Heart right ventricle (tissue), 16 donors: ENCODE data around the gene CYP4F8. TPM values are rescaled to one million over a fixed set of nuclear protein-coding genes. Genes with fewer than 3 reads are reported as not detected.
A peak's percentile ranks its signal among the peaks of the same experiment; 100 is the strongest.

ENCODE experiments used
- ATAC-seq, 8 donors: fragments of 200-7000 bp; cut with Tn5 transposase; one replicate each; pipeline ENCODE4 v1.9.1; 2020; ENCODE audit warnings: mild to moderate bottlenecking in 8 of 8, moderate library complexity in 8 of 8, moderate number of reproducible peaks in 1 of 8
- DNase-seq, 2 donors: peaks; one replicate each; pipeline ENCODE4 v3.0.0-alpha.2; 2020
- H3K27ac ChIP-seq, 10 donors: fragments of 200-600 bp; sonication (generic) in 2 of 10; one replicate each; pipeline versions ENCODE4 v1.5.0 to v1.8.0; 2020 to 2022; ENCODE audit warnings: mild to moderate bottlenecking in 3 of 10
- H3K27me3 ChIP-seq, 7 donors: fragments of 200-600 bp; one replicate each; pipeline ENCODE4 v1.8.0; 2021 to 2022; ENCODE audit warnings: mild to moderate bottlenecking in 2 of 7
- H3K36me3 ChIP-seq, 9 donors: fragments of 200-600 bp; sonication (generic) in 1 of 9; one replicate each; pipeline versions ENCODE4 v1.5.0 to v1.8.0; 2020 to 2022; ENCODE audit warnings: mild to moderate bottlenecking in 2 of 9
- H3K4me1 ChIP-seq, 9 donors: fragments of 200-600 bp; sonication (generic) in 1 of 9; one replicate each; pipeline versions ENCODE4 v1.5.0 to v1.8.0; 2020 to 2022; ENCODE audit warnings: mild to moderate bottlenecking in 4 of 9
- H3K4me3 ChIP-seq, 10 donors: fragments of 200-600 bp; sonication (generic) in 2 of 10; one replicate each; pipeline versions ENCODE4 v1.5.0 to v1.8.0; 2020 to 2022; ENCODE audit warnings: mild to moderate bottlenecking in 7 of 10, moderate library complexity in 2 of 10
- H3K9me3 ChIP-seq, 11 donors: fragments of 200-600 bp in 10 of 11; sonication (generic) in 2 of 11; one replicate each; pipeline versions ENCODE4 v1.5.0 to v1.8.0; 2013 to 2022; ENCODE audit warnings: mild to moderate bottlenecking in 2 of 11, control low read depth in 1 of 11, moderate library complexity in 1 of 11
- WGBS, 2 donors: extraction: QIAGEN DNeasy Blood & Tissue Kit; methylation state at CpG; one replicate each; pipeline ENCODE4 v1.1.7; 2013; ENCODE audit warnings: inconsistent platforms in 1 of 2; 5-methylcytosine and 5-hydroxymethylcytosine counted together
- intact Hi-C, 10 donors: fragments of 100-400 bp; cut with DNase I; formaldehyde crosslinking; loops; one replicate each; pipeline versions ENCODE4 v1.11.1 to v1.14.2; 2022
- polyA plus RNA-seq, 2 donors: library from polyadenylated mRNA; stranded (reverse); fragments of 200-250 nt; gene quantifications; one replicate each; pipeline ENCODE4 v1.2.3, GENCODE V29; 2013
- total RNA-seq, 10 donors: library from RNA; stranded (reverse); fragmentation: NEBNext Ultra II Directional in 3 of 10; extraction: Animal tissue kit (Norgen Biotek cat#: 25700) in 3 of 10; gene quantifications; one replicate each; pipeline versions ENCODE4 v1.2.1 to v1.2.4, GENCODE V29; 2021 to 2023
- TF ChIP-seq, protein P1 (sequence below), 9 donors: fragments of 200-600 bp; sonication (generic) in 2 of 9; IDR thresholded peaks; one replicate each; pipeline versions ENCODE4 v1.5.0 to v1.8.0; 2021 to 2022; ENCODE audit warnings: antibody characterized with exemption in 9 of 9, mild to moderate bottlenecking in 5 of 9, moderate library complexity in 1 of 9
- donor health status: Arrhythmogenic right ventricular cardiomyopathy.
- donor health status: ischemic (EF 13 %, LVEDD 7.1; RV severe dilation, severe dysfunction).
- donor health status: healthy with polysubstance abuse.
- donor health status: DM: no; HTN: yes; CAD: no.
- donor health status: DM: no; HTN: no; CAD: no.
- donor health status: ischemic (EF 25% LVEDD 6.9; RV normal size, moderate dysfunction).
- donor health status: ischemic (EF 25% LVEDD 5.7; RV mildly dilated, moderate dysfunction).
- donor health status: healthy.
- donor health status: DM: yes; HTN: yes; CAD: no.
- donor health status: Ischemic cardiomyopathy.
- donor health status: ischemic (EF 35%, LVEDD 5.7; RV mildly dilated, moderate dysfunction).
- donor health status: nonischemic (EF 11% LVEDD 7.7; RV severe dilation, severe dysfunction).
- donor health status: DM: yes; HTN: yes; CAD: no.
- donor health status: PGD.
- donor health status: ischemic (EF 29% LVEDD 5.4; RV normal size, mild dysfunction).
- donor health status: nonischemic (EF 23%, LVEDD 6.1; RV moderate dilation, normal function).

The CYP4F8 gene
- total and polyA plus RNA-seq, 12 donors: not detected

DNA sequence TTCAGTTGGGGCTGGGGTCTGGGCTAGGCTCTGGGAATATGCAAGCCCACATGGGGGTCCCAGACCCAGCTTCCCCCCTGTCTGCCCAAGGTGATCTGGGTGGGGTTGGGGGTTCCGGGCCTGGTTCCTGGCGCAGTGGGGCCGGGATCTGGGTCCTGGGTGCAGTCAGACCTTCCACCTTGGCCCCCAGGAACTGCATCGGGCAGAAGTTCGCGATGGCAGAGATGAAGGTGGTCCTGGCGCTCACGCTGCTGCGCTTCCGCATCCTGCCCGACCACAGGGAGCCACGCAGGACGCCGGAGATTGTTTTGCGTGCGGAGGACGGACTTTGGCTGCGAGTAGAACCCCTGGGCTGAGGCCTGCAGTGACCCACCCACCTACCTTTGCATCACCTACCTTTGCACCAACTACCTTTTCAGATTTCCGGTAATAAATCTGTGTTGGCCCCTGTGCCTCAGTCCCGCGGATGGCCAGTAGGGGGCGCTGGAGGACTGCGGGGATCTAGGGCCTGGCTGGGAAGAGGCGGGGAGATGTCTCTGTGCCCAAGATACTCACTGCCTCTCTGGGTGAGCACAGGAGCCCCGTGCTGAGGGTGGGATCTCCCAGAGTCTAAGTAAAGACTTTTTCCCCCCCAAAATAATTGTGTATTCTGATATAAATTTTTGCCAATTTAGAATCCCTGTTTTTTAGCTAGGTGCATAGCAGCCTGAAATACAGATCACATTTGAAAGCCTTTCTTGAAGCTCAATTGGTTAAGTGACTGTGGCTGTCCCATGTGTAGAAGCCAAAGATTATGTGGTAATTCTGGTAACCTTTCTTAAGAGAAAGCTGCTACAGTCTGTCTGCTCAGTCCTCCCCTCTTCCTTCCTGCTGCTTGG, 14.2 kb downstream of the CYP4F8 start:
- 7 to 17% methylated on average over 25 of the region's 25 CpGs for WGBS, 2 donors
- no peak overlapping the region for H3K27ac ChIP-seq
- ATAC-seq: peak; percentile 81 to 94 (median 89)

DNA sequence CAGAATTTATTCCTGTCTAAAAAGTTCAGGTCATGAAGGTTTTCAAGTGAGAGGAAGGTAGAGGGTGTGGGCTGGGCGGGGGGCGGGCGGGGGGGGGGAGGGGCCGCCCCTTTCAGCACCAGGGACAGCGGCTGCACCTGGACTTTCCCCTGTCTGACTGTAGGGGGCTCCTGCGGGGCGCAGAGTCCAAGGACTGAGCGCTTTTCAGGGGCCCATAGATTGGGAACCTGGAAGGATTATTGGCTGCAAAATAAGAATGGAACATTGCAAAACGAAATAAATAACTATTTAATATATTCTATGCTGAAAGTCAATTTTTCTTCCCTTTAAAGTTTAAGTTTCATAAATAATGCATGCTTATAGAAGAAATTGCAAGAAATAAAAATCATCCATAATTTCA, 16.8 kb downstream of the CYP4F8 start:
- H3K9me3 ChIP-seq: peaks cover 0 to 12% (median 0%) of the 10 kb centered on the region in 11 donors
- ATAC-seq (peak in 1 of 8 donors; percentile 33), DNase-seq (no peak)
- H3K4me1 ChIP-seq: peaks cover 0 to 14% (median 0%) of the 10 kb centered on the region in 9 donors
- WGBS, 2 donors: 0 to 2% methylated on average over 5 to 9 of the region's 9 CpGs
- no peak overlapping the region for H3K4me3 ChIP-seq
- H3K36me3 ChIP-seq: no peaks in the 10 kb centered on the region
- TF ChIP-seq, protein P1, sequence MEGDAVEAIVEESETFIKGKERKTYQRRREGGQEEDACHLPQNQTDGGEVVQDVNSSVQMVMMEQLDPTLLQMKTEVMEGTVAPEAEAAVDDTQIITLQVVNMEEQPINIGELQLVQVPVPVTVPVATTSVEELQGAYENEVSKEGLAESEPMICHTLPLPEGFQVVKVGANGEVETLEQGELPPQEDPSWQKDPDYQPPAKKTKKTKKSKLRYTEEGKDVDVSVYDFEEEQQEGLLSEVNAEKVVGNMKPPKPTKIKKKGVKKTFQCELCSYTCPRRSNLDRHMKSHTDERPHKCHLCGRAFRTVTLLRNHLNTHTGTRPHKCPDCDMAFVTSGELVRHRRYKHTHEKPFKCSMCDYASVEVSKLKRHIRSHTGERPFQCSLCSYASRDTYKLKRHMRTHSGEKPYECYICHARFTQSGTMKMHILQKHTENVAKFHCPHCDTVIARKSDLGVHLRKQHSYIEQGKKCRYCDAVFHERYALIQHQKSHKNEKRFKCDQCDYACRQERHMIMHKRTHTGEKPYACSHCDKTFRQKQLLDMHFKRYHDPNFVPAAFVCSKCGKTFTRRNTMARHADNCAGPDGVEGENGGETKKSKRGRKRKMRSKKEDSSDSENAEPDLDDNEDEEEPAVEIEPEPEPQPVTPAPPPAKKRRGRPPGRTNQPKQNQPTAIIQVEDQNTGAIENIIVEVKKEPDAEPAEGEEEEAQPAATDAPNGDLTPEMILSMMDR (IDR thresholded peaks at IDR 0.05): peak in 8 of 9 donors; percentile 13 to 57 (median 46)
- peaks cover 0 to 47% (median 20%) of the 10 kb centered on the region in 7 donors for H3K27me3 ChIP-seq
- no peak overlapping the region for H3K27ac ChIP-seq
- intact Hi-C loops: loop anchor here in 6 of 10 donors (2.0 to 10.0 kb wide), 7 partner anchors 175 to 550 kb away; partner anchors contain the start of gene OR10H1 (in 2 of the 6)

More for the DNA sequence above, 14.2 kb downstream of the CYP4F8 start:
- peak; percentile 75 to 83 for DNase-seq
- Histone ChIP-seq H3K27me3 (peaks cover 0 to 65% (median 17%) of the 10 kb centered on the region in 7 donors), H3K4me1 (peaks cover 0 to 14% (median 0%) of the 10 kb centered on the region in 9 donors), H3K36me3 (no peaks in the 10 kb centered on the region), H3K9me3 (peaks cover 0 to 6% (median 0%) of the 10 kb centered on the region in 11 donors), H3K4me3 (no peak overlapping the region)
- intact Hi-C loops: loop anchor here (1.0 to 10.0 kb wide), 12 partner anchors 182 to 556 kb away; partner anchors contain the start of gene FAM32A (in 2 of the 10)
- TF ChIP-seq, protein P1 (IDR thresholded peaks at IDR 0.05): peak; percentile 89 to 99 (median 97)

DNA sequence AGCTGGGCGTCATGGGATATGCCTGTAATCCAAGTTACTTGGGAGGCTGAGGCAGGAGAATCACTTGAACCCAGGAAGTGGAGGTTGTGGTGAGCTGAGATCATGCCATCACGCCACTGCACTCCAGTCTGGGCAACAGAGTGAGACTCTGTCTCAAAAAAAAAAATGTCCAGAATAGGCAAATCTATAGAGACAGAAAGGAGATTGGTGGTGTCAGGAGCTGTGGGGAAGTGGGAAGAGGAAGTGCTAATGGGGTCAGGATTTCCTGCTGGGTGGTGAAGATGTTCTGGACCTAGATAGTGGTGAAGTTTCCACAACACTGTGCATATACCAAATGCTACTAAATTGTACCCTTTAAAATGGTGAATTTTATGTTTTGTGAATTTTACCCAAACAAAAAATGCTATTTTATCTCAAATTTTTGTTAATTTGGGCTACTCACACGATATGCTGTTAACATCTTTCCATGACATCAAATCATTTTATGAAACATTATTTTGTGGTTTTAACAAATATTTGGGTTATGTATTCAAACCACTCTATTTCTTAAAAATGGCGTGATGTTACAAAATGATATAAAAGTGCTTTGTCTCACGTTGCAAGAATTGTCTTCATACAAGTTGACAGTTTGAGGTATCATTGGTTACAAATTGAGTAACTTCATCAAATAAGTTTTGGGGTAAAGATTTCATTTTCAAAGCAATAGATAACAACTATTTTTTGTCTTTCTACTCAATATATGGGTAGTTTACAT, 18.2 kb downstream of the CYP4F8 start:
- WGBS, 2 donors: 42 to 51% methylated on average over 5 of the region's 5 CpGs
- Histone ChIP-seq H3K4me1 (peaks cover 0 to 14% (median 0%) of the 10 kb centered on the region in 9 donors), H3K9me3 (peaks cover 0 to 12% (median 0%) of the 10 kb centered on the region in 11 donors), H3K27me3 (peaks cover 0 to 50% (median 20%) of the 10 kb centered on the region in 7 donors), H3K27ac (no peak overlapping the region), H3K4me3 (no peak overlapping the region), H3K36me3 (no peaks in the 10 kb centered on the region)
- peak in 5 of 8 donors; percentile 33 to 52 (median 39) for ATAC-seq
- TF ChIP-seq, protein P1 (IDR thresholded peaks at IDR 0.05): no peak
- intact Hi-C loops: loop anchor here in 5 of 10 donors (5.0 to 10.0 kb wide), 5 partner anchors 174 to 549 kb away; partner anchors contain the start of gene OR10H1 (in 2 of the 5)
- no peak for DNase-seq

- Histone ChIP-seq H3K36me3 (no peaks in the 10 kb centered on the region), H3K27me3 (peaks cover 0 to 42% (median 13%) of the 10 kb centered on the region in 7 donors), H3K9me3 (peaks cover 0 to 12% (median 0%) of the 10 kb centered on the region in 11 donors), H3K27ac (no peak overlapping the region), H3K4me3 (no peak overlapping the region), H3K4me1 (peaks cover 0 to 14% (median 0%) of the 10 kb centered on the region in 9 donors)
- intact Hi-C loops: loop anchor here in 5 of 10 donors (5.0 to 10.0 kb wide), 5 partner anchors 173 to 548 kb away; partner anchors contain the start of gene OR10H1 (in 2 of the 5)
- WGBS, 2 donors: 71 to 76% methylated on average over 3 of the region's 3 CpGs
- ATAC-seq (no peak), DNase-seq (no peak)
- TF ChIP-seq, protein P1 (IDR thresholded peaks at IDR 0.05): no peak
Observed at GRCh38 chr19:15634105-15634504, 19.1 kb downstream of the CYP4F8 start.
